GM18868 (cell line): ENCODE data around the gene TRPT1.

ENCODE experiments used
- ATAC-seq: cut with Tn5 transposase; IDR thresholded peaks from one replicate; pipeline ENCODE4 v1.9.1; 2021; ENCODE audit warnings: mild to moderate bottlenecking, moderate library complexity; ENCODE audit not compliant: unreplicated experiment

TRPT1 gene

DNA sequence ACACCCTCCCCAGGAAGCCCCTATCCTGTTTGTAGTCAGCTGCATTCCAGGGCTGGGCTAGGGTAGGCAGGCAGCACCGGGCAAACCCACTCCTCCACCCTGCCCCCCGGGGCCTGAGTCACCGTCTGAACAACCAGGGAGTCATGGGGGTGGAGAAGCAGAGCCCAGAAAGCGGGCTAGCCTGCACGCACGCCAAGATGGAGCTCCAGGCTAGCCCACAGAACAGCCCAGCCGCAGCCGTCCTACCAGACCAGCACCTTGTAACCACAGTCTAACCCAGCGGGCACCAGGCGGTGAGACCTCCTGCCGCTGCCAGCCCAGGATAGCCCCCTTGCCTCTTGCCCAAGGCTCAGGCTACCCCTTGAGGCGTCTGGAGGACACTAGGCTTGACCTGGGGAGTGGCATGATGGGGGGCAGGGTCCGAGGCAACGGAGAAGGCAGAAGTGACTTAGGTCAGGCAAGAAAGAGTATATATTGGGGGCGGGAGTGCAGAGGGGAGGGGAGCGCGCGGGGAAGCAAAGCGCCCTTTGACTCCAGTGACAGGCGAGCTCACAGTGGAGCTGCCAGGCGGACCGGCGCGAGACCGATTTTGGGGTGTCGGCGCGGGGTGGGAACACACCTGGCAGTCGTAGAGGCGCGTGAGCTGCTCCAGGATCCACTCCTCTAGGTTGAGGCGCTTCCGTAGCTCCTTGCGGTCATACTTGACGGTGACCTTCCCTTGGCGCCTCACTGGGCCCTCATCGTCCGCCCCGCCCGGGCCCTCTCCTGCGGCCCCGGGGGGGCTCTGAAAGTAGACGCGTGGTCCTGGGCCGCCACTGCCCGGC is 20.0 kb upstream of the TRPT1 start:
- ATAC-seq = no peak

GRCh38 chr11:64245401-64245796 is 19.4 kb upstream of the TRPT1 start:
- no peak for ATAC-seq

- no peak for ATAC-seq
These were observed 19.0 kb upstream of the TRPT1 start for GRCh38 chr11:64244966-64245365.

DNA sequence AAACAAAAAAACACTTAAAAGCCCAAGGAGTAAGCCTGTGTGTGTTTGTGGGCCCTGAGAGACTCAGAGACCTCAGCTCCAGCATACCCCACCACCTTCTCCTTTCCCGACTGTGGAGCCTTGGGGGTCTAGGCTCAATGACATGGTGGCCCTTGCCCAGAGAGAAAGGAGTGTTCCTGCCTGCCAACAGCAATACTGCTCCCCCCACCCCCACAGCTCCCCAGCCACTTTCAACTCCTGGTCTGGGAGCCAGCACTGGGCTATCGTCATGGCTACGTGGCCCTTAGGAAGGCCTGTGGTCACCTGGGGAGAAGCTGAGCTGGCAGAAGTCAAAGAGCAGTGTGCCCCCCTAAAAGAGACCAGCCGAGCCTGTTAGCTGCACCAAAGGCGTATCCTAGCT is 18.1 kb upstream of the TRPT1 start:
- ATAC-seq = no peak

DNA sequence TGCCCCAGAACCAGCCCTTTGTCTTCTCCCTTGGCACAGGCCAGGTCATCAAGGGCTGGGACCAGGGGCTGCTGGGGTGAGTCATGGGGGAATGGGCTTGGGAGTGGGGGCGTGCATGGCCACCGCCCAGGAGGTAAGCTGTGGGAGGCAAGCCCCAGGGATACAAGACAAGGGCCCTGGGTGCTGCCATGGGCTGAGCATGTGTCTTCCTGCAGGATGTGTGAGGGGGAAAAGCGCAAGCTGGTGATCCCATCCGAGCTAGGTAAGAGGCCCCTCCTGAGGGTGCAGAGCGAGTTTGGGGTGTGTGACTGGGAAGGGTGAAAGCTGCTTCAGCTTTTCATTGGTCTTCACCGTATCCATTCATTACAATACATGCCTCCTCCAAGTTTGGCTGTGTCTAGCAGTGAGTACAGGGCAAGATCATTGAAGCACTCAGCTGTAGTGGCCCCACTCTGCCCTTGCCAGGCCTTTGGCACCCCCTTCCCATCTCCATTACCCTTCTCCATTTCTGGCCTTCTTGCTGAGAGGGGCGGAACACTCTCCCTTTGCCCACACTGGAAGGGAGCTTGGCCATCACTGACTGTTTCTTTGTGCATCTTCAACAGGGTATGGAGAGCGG is 17.4 kb upstream of the TRPT1 start:
- no peak for ATAC-seq

DNA sequence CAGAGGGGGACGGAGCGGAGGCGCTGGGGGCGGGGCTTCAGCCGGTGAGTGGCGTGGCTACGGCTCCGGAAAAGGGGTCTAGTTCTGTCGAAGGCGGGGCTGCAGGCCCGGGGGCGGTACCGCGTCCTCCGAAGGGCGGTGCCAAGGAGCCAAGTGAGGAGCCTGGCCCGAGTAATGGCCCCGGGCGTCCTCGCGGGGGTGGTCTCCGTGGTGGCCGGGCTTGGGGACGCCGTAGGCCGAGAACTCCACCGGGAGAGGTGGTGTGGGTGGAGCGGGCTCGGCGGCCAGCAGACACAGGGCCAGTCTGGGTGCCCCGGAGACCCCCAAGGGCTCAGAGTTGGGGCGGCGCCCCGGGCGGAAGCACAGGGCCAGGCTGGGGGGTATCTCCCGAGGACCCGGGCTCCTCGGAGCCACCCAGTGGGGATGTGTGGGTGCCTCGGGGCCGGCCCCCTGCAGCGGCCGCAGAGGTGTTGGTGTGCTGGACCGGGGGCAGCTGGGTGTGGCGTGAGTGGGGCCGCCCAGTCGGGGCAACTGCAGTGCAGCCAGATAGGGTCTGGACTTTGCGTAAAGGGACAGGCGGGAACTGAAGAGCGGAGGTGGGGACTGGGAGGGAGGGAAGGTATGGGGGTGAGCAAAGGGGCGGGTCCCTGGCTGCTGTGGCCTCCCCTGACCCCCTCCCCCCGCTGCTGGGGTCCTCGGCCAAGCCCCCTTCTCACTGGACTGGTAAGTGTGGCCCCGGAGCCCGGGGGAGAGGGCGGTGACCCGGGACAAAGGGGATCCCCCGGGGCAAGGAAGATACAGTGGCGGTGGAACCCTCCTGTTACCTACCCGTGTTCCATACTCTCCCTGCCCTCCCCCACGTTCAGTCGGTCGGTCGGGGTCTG is 15.7 kb upstream of the TRPT1 start:
- peak; percentile 1 for ATAC-seq

DNA sequence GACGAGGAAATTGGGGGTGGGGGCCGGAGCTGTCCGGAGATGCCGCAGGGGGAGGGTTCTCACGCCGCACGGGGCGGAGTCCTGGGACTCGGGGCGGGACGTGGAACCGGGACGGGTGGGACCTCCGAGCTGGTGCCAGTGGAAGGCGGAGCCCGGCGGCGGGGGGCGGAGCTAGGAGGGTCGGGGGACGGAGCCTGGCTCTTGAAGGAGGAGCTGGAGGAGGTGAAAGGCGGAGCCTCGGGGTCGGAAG is 15.2 kb upstream of the TRPT1 start:
- ATAC-seq = peak; percentile 76

- peak; percentile 47 for ATAC-seq
These were observed 14.7 kb upstream of the TRPT1 start, which contains the start of gene FKBP2 for GRCh38 chr11:64240435-64241240. FKBP2 (plus strand) TSS chr11:64241095; CDS start chr11:64242388, 1,293 bp downstream.

DNA sequence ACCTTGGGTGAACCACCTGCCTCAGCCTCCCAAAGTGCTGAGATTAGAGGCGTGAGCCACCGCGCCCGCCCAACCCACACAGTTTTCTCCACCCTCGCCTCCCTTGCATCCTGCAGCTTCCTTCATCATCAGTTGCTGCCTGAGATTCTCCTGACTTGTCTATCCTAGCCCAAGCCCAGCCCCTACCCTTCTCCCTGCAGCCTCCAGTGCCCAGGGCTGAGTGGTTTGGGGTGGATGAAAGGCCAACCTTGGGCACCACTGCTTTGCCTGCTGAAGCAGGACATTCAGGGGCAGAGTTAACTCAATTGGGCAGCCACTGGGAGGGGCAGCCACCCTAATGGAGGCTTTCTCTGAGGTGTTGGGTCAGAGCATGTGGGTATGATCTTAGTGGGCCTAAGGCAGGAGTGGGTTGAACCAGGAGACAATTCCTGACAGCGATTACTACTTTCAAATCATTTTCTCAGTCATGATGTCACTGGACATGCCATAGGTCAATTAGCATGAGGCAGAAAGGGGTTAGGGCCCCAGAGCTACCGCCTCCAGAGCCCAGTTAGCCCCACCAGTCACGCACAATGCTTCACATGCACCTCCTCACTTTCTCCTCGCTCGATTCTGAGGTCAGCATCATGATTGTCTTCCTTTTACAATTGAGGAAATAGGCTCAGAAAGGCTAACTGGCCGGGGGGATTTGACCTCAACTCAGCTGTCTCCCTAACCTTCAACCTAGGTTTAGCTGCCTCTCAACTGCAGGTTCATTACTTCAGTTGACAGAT is 13.9 kb upstream of the TRPT1 start:
- ATAC-seq = no peak

DNA sequence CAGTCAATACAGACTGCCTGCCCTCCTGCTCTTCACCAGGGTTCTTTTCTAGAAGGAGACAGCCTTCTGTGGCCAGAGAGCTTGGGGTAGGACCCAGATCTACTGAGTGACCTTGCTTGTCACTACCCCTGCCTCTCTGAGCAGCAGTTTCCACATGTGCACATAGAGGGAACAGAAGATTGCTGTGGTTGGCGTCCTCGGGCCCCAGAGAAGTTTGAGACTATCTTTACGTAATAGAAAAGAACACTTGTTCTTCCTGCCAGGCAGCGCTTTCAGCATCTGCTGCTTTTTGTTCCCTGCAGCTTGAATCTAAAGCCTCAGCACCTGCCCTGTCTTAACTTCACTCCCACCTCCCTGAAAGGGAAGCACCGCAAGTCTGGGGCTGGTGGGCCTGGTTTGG is 13.0 kb upstream of the TRPT1 start:
- ATAC-seq = no peak

GRCh38 chr11:64238076-64238475 is 12.1 kb upstream of the TRPT1 start:
- ATAC-seq = no peak

DNA sequence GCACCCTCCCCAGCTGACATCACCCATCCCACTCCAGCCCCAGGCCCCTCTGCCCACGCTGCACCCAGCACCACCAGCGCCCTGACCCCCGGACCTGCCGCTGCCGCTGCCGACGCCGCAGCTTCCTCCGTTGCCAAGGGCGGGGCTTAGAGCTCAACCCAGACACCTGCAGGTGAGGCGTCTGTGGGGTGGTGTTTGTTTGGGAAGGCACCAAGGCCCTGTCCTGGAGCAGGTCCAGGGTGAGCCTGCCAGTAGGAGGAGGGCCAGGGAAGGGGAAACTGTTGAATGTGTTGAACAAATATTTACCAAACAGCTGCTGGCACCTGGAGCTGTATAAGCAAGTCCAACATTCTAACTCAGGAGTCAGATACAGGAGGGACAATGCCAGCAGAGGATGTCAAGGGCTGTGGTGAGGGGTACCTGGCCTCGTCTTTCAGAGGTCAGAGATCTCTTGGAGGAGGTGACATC is 11.5 kb upstream of the TRPT1 start:
- ATAC-seq = no peak

- ATAC-seq = no peak
These were observed 9.6 kb upstream of the TRPT1 start for GRCh38 chr11:64235437-64236161.

GRCh38 chr11:64234647-64235379 is 8.8 kb upstream of the TRPT1 start:
- ATAC-seq = peak; percentile 37

- peak; percentile 54 for ATAC-seq
These were observed 8.1 kb upstream of the TRPT1 start, which contains the start of gene VEGFB for GRCh38 chr11:64233913-64234586. VEGFB (plus strand) TSS chr11:64234584; CDS start chr11:64234834, 250 bp downstream.

DNA sequence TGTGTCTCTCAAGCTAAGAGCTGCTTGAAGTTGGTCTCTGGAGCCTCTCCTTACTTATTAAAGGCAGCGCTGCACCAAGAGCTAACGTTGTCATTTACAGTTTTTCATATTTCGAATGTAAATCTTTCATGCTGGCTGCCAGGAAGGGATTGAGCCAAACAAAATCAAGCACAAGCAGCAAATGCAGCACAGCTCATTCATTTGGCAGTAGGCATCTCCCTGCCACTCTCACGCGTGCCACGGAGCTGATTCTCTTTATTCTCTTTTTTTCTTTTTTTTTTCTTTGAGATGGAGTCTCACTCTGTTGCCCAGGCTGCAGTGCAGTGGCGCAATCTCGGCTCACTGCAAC is 7.0 kb upstream of the TRPT1 start:
- no peak for ATAC-seq

DNA sequence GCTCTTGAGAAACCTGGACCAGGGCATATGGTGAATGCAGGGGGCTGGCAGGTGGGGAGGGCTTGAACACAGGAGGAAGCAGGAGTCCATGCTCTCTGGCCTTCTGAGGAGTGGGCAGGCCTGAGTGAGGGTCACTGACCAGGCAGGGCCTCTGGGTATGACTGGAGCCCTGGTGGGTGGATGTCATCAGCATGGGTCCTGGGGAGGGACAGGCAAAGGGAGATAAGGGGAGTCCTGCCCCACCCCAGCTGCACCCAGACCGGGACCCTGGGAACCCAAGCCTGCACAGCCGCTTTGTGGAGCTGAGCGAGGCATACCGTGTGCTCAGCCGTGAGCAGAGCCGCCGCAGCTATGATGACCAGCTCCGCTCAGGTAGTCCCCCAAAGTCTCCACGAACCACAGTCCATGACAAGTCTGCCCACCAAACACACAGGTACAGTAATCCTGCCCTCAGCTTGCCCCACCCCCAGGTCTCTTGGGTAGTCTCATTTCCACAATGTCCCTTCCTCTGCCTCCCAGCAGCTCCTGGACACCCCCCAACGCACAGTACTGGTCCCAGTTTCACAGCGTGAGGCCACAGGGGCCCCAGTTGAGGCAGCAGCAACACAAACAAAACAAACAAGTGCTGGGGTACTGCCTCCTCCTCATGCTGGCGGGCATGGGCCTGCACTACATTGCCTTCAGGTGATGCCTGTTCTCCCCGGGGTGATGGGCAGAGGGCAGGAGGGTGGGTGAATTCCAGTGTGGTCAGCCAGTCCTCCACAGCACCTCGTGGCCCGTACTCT is 6.4 kb upstream of the TRPT1 start:
- ATAC-seq = no peak
